B cell (primary cell): ENCODE results near the gene ASGR2. TPM values are rescaled to one million over a fixed set of nuclear protein-coding genes. Genes with fewer than 3 reads are reported as not detected.

Experiments used
- ATAC-seq: fragments of 200-7000 bp; cut with Tn5 transposase; one replicate; pipeline ENCODE4 v1.10.0; 2021; ENCODE audit warnings: low read depth, mild to moderate bottlenecking, moderate number of reproducible peaks, moderate library complexity
- CTCF ChIA-PET: fragments of 350-600 bp; sonication (Branson Sonifier 250); formaldehyde crosslinking; loops from one replicate; lab custom pipeline; 2021; ENCODE audit warnings: antibody characterized with exemption, inconsistent platforms; lab: Charles Lee
- POLR2A ChIA-PET: fragments of 350-600 bp; sonication (Branson Sonifier 250); formaldehyde crosslinking; loops from one replicate; lab custom pipeline; 2021; ENCODE audit warnings: antibody characterized with exemption; lab: Charles Lee
- DNase-seq: peaks from one replicate; pipeline ENCODE4 v3.0.0; 2013
- H2AFZ ChIP-seq: 2 replicates; pipeline ENCODE4 v1.6.1; 2012; ENCODE audit warnings: mild to moderate bottlenecking, low read depth, low read length; ENCODE audit not compliant: insufficient read depth, poor library complexity, severe bottlenecking
- H3K27ac ChIP-seq, 2 donors: 1 replicate in 1 of 2; 2 replicates in 1 of 2; pipeline ENCODE4 v1.5.1; 2012 to 2013; ENCODE audit warnings: low read length in 2 of 2, mild to moderate bottlenecking in 2 of 2, moderate library complexity in 1 of 2
- H3K27me3 ChIP-seq, 4 experiments: fragments of 200-600 bp in 1 of 4; sonication (generic) in 1 of 4; replicated peaks in 1 of 4; 1 replicate in 2 of 4; 2 replicates in 2 of 4; pipeline versions ENCODE4 v1.6.1 to v1.7.0; 2013 to 2016; ENCODE audit warnings: low read length in 3 of 4, mild to moderate bottlenecking in 2 of 4, mixed read lengths in 1 of 4, moderate library complexity in 1 of 4; ENCODE audit not compliant: insufficient read depth in 4 of 4, control insufficient read depth in 3 of 4; ENCODE audit errors: control extremely low read depth in 1 of 4
- H3K36me3 ChIP-seq, 2 experiments: replicated peaks in 1 of 2; 1 replicate in 1 of 2; 2 replicates in 1 of 2; pipeline versions ENCODE4 v1.6.1 to v1.7.1; 2013; ENCODE audit warnings: low read length in 1 of 2; ENCODE audit not compliant: insufficient read depth in 2 of 2, control insufficient read depth in 1 of 2; ENCODE audit errors: control extremely low read depth in 1 of 2, extremely low read depth in 1 of 2
- H3K4me1 ChIP-seq, 2 donors: fragments of 200-600 bp in 1 of 2; sonication (generic) in 1 of 2; 1 replicate in 1 of 2; 2 replicates in 1 of 2; pipeline versions ENCODE4 v1.5.1 to v1.6.1; 2013 to 2017; ENCODE audit warnings: low read length in 2 of 2; ENCODE audit not compliant: control insufficient read depth in 2 of 2, insufficient read depth in 2 of 2
- H3K4me2 ChIP-seq: replicated peaks from 2 replicates; pipeline ENCODE3; 2012; ENCODE audit warnings: mild to moderate bottlenecking, low read depth, low read length; ENCODE audit not compliant: poor library complexity, severe bottlenecking
- H3K4me3 ChIP-seq, 5 experiments: fragments of 200-600 bp in 1 of 5; sonication (generic) in 1 of 5; 1 replicate in 3 of 5; 2 replicates in 2 of 5; pipeline versions ENCODE4 v1.5.1 to v1.7.0; 2011 to 2016; ENCODE audit warnings: low read length in 4 of 5, mild to moderate bottlenecking in 4 of 5, low read depth in 2 of 5, control low read depth in 1 of 5, moderate library complexity in 1 of 5; ENCODE audit not compliant: insufficient read depth in 1 of 5; ENCODE audit errors: control extremely low read depth in 1 of 5, extremely low read depth in 1 of 5
- H3K79me2 ChIP-seq: fragments of 200-600 bp; sonication (generic); one replicate; pipeline ENCODE4 v1.6.0; 2016; ENCODE audit warnings: low read length; ENCODE audit not compliant: control insufficient read depth, insufficient read depth
- H3K9ac ChIP-seq: fragments of 200-600 bp; sonication (generic); 2 replicates; pipeline ENCODE4 v1.6.1; 2017; ENCODE audit warnings: mild to moderate bottlenecking, low read length, moderate library complexity
- H3K9me3 ChIP-seq, 3 donors: one replicate each; pipeline versions ENCODE4 v1.6.1 to v1.7.1; 2013; ENCODE audit warnings: low read length in 2 of 3; ENCODE audit not compliant: control insufficient read depth in 2 of 3, insufficient read depth in 1 of 3; ENCODE audit errors: control extremely low read depth in 1 of 3
- H4K20me1 ChIP-seq: 2 replicates; pipeline ENCODE4 v1.6.0; 2012; ENCODE audit warnings: mild to moderate bottlenecking, low read length; ENCODE audit not compliant: insufficient read depth, control insufficient read depth, poor library complexity, severe bottlenecking
- H3K27ac Mint-ChIP-seq: one replicate; pipeline ENCODE4 v1.8.0; 2021; ENCODE audit warnings: mixed read lengths
- H3K27me3 Mint-ChIP-seq: one replicate; pipeline ENCODE4 v1.8.0; 2021; ENCODE audit warnings: mixed read lengths
- H3K4me1 Mint-ChIP-seq: one replicate; pipeline ENCODE4 v1.8.0; 2021; ENCODE audit warnings: mixed read lengths
- H3K4me3 Mint-ChIP-seq: one replicate; pipeline ENCODE4 v1.8.0; 2021; ENCODE audit warnings: mixed read lengths
- H3K9me3 Mint-ChIP-seq: one replicate; pipeline ENCODE4 v1.8.0; 2022; ENCODE audit warnings: mixed read lengths; ENCODE audit not compliant: insufficient read depth
- EZH2 ChIP-seq: IDR thresholded peaks from 2 replicates; pipeline ENCODE4 v1.6.1; 2012; ENCODE audit warnings: borderline replicate concordance, low read depth, mild to moderate bottlenecking, moderate library complexity, low read length; ENCODE audit not compliant: insufficient read depth, poor library complexity, severe bottlenecking
- WGBS: methylation state at CpG from one replicate; pipeline ENCODE4 v1.1.5; 2013; ENCODE audit warnings: missing lambda C conversion rate; ENCODE audit not compliant: insufficient coverage; 5-methylcytosine and 5-hydroxymethylcytosine counted together
- intact Hi-C: fragments of 100-400 bp; cut with micrococcal nuclease; formaldehyde crosslinking; loops from one replicate; pipeline ENCODE4 v1.10.0; 2022
- polyA plus RNA-seq: library from polyadenylated mRNA; depleted of rRNA; stranded (reverse); fragments of >200 nt; gene quantifications from 2 replicates; pipeline ENCODE4 v1.2.3, GENCODE V29; 2012
- total RNA-seq, 2 donors: library from RNA; stranded (reverse); fragments of 120-200 nt in 1 of 2; gene quantifications; 1 replicate in 1 of 2; 2 replicates in 1 of 2; pipeline versions ENCODE4 v1.2.3 to v1.2.4, GENCODE V29; 2013 to 2022
- TF ChIP-seq, protein P1 (sequence below): fragments of 200-600 bp; IDR thresholded peaks from one replicate; pipeline ENCODE4 v1.8.0; 2022; ENCODE audit warnings: antibody characterized with exemption, mild to moderate bottlenecking

The ASGR2 gene
- total and polyA plus RNA-seq, 2 donors (not counting 1 experiment from before 2014, with no cell fraction given) = 1.00 TPM; not detected in 1

DNA sequence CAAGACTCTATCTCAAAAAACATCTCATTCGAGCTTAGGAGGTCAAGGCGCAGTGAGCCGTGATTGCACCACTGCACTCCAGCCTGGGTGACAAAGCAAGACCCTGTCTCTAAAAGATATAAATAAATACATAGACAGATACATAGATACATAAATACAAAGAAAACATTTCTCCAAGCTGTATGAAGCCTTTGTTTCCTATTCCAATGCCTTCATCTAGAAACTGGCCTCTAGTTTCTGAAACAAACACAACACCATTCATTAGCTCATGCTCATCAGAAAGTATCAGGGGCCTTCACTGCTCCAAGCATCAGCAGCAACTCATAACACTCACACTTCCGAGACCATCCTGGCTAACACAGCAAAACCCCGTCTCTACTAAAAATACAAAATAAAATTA is 10.3 kb upstream of the ASGR2 start:
- Mint-ChIP-seq H3K27ac (no peak overlapping the region), H3K4me3 (no peak overlapping the region), H3K9me3 (peaks cover 2% of the 10 kb centered on the region), H3K27me3 (peaks cover 20% of the 10 kb centered on the region), H3K4me1 (peaks cover 12% of the 10 kb centered on the region)
- ATAC-seq (no peak), DNase-seq (no peak)
- CTCF ChIA-PET = interaction anchor here (1.2 to 1.8 kb wide), 2 partner anchors 8 to 79 kb away, joined by 6 read pairs; no protein-coding TSS in a partner anchor
- H3K36me3 ChIP-seq = no peaks in the 10 kb centered on the region
- peaks cover 0 to 4% (median 0%) of the 10 kb centered on the region in 3 donors for H3K9me3 ChIP-seq
- no peak overlapping the region for H2AFZ ChIP-seq
- H3K9ac ChIP-seq = no peak overlapping the region
- 85% methylated on average over 2 of the region's 5 CpGs for WGBS
- H3K4me1 ChIP-seq = peaks cover 16 to 20% of the 10 kb centered on the region in 2 donors
- no peak overlapping the region for H3K4me3 ChIP-seq
- H3K27ac ChIP-seq = no peak overlapping the region
- H3K79me2 ChIP-seq = no peaks in the 10 kb centered on the region
- H3K27me3 ChIP-seq = peaks cover 0 to 8% (median 1%) of the 10 kb centered on the region in 4 experiments
- no peak overlapping the region for H3K4me2 ChIP-seq
- no peaks in the 10 kb centered on the region for H4K20me1 ChIP-seq
- POLR2A ChIA-PET = no interaction called here
- intact Hi-C loops = no loop called here
- TF ChIP-seq, protein P1, sequence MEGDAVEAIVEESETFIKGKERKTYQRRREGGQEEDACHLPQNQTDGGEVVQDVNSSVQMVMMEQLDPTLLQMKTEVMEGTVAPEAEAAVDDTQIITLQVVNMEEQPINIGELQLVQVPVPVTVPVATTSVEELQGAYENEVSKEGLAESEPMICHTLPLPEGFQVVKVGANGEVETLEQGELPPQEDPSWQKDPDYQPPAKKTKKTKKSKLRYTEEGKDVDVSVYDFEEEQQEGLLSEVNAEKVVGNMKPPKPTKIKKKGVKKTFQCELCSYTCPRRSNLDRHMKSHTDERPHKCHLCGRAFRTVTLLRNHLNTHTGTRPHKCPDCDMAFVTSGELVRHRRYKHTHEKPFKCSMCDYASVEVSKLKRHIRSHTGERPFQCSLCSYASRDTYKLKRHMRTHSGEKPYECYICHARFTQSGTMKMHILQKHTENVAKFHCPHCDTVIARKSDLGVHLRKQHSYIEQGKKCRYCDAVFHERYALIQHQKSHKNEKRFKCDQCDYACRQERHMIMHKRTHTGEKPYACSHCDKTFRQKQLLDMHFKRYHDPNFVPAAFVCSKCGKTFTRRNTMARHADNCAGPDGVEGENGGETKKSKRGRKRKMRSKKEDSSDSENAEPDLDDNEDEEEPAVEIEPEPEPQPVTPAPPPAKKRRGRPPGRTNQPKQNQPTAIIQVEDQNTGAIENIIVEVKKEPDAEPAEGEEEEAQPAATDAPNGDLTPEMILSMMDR = no peak
- no peak for TF ChIP-seq EZH2

DNA sequence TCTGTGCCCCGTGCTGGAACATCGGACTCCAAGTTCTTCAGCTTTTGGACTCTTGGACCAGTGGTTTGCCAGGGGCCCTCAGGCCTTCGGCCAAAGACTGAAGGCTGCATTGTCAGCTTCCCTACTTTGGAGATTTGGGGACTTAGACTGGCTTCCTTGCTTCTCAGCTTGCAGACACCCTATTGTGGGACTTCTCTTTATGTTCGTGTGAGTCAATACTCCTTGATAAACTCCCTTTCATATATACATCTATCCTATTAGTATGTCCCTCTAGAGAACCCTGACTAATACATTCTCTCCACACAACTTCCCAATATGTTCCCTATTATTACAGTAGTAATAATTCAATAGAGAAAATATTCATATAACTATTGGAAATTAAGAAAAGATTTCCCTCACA is 9.2 kb upstream of the ASGR2 start:
- Histone ChIP-seq H3K27me3 (peaks cover 0 to 3% (median 1%) of the 10 kb centered on the region in 4 experiments), H3K79me2 (no peaks in the 10 kb centered on the region), H3K9me3 (peaks cover 0 to 4% (median 0%) of the 10 kb centered on the region in 3 donors), H3K9ac (no peak overlapping the region), H4K20me1 (no peaks in the 10 kb centered on the region), H3K4me1 (peaks cover 11 to 14% of the 10 kb centered on the region in 2 donors), H3K36me3 (no peaks in the 10 kb centered on the region), H3K27ac (no peak overlapping the region), H3K4me3 (no peak overlapping the region), H3K4me2 (no peak overlapping the region), H2AFZ (no peak overlapping the region)
- Mint-ChIP-seq H3K9me3 (peaks cover 2% of the 10 kb centered on the region), H3K4me1 (peaks cover 12% of the 10 kb centered on the region), H3K4me3 (no peak overlapping the region), H3K27me3 (peaks cover 26% of the 10 kb centered on the region), H3K27ac (no peak overlapping the region)
- CTCF ChIA-PET = interaction anchor here (1.1 to 1.6 kb wide), 3 partner anchors 9 to 78 kb away, joined by 4 to 6 read pairs (median 5); no protein-coding TSS in a partner anchor
- DNase-seq (no peak), ATAC-seq (no peak)
- WGBS = 94% methylated on average over 4 of the region's 4 CpGs
- TF ChIP-seq, protein P1 = no peak
- TF ChIP-seq EZH2 = no peak
- intact Hi-C loops = no loop called here
- POLR2A ChIA-PET = no interaction called here
